GM19193 (cell line): ENCODE results near the gene C1orf50.

Experiments used
- POLR2A ChIP-seq: IDR thresholded peaks from 4 replicates; pipeline ENCODE4 v1.6.1; 2011; ENCODE audit not compliant: insufficient read depth, insufficient read length; ENCODE audit errors: extremely low read depth

The C1orf50 gene

GRCh38 chr1:42766741-42767509 is at the start of gene C1orf50, which contains the start of gene P3H1:
C1orf50 (plus strand) TSS chr1:42767249; CDS start chr1:42767312, 63 bp downstream.
P3H1 (minus strand) TSS chr1:42767028; CDS start chr1:42766971, 57 bp downstream.
- TF ChIP-seq POLR2A, result peak; percentile 97

- no peak for TF ChIP-seq POLR2A
Measured at GRCh38 chr1:42720868-42721267, 46.2 kb upstream of the C1orf50 start.

GRCh38 chr1:42721926-42722325 is 45.1 kb upstream of the C1orf50 start:
- TF ChIP-seq POLR2A, result no peak

- no peak for TF ChIP-seq POLR2A
Measured at GRCh38 chr1:42723511-42723910, 43.5 kb upstream of the C1orf50 start.

- TF ChIP-seq POLR2A, result no peak
Measured at GRCh38 chr1:42730002-42730401, 37.0 kb upstream of the C1orf50 start.

GRCh38 chr1:42730988-42731387 is 36.1 kb upstream of the C1orf50 start:
- TF ChIP-seq POLR2A, result no peak

- no peak for TF ChIP-seq POLR2A
Measured at GRCh38 chr1:42731585-42731984, 35.5 kb upstream of the C1orf50 start.

GRCh38 chr1:42732126-42732680 is 34.8 kb upstream of the C1orf50 start:
- no peak for TF ChIP-seq POLR2A

- no peak for TF ChIP-seq POLR2A
Measured at GRCh38 chr1:42733415-42734200, 33.4 kb upstream of the C1orf50 start.

GRCh38 chr1:42734201-42735035 is 32.6 kb upstream of the C1orf50 start:
- no peak for TF ChIP-seq POLR2A

- TF ChIP-seq POLR2A, result no peak
Measured at GRCh38 chr1:42735056-42735455, 32.0 kb upstream of the C1orf50 start.

- no peak for TF ChIP-seq POLR2A
Measured at GRCh38 chr1:42735477-42736105, 31.5 kb upstream of the C1orf50 start.

- no peak for TF ChIP-seq POLR2A
Measured at GRCh38 chr1:42736152-42736551, 30.9 kb upstream of the C1orf50 start.

- no peak for TF ChIP-seq POLR2A
Measured at GRCh38 chr1:42736571-42737200, 30.4 kb upstream of the C1orf50 start.
